GM21528 (cell line): ENCODE measurements around the gene ZBTB4.

Experiments
- ATAC-seq: cut with Tn5 transposase; IDR thresholded peaks from one replicate; pipeline ENCODE4 v1.9.1; 2021; ENCODE audit warnings: mild to moderate bottlenecking, moderate library complexity; ENCODE audit not compliant: unreplicated experiment, low FRiP score

The ZBTB4 gene

GRCh38 chr17:7443499-7444485 is 35.6 kb downstream of the ZBTB4 start:
- ATAC-seq, result no peak

GRCh38 chr17:7442142-7442541 is 37.3 kb downstream of the ZBTB4 start:
- no peak for ATAC-seq

GRCh38 chr17:7441266-7441665 is 38.2 kb downstream of the ZBTB4 start:
- ATAC-seq, result no peak

GRCh38 chr17:7440834-7441195 is 38.6 kb downstream of the ZBTB4 start:
- ATAC-seq, result no peak

DNA sequence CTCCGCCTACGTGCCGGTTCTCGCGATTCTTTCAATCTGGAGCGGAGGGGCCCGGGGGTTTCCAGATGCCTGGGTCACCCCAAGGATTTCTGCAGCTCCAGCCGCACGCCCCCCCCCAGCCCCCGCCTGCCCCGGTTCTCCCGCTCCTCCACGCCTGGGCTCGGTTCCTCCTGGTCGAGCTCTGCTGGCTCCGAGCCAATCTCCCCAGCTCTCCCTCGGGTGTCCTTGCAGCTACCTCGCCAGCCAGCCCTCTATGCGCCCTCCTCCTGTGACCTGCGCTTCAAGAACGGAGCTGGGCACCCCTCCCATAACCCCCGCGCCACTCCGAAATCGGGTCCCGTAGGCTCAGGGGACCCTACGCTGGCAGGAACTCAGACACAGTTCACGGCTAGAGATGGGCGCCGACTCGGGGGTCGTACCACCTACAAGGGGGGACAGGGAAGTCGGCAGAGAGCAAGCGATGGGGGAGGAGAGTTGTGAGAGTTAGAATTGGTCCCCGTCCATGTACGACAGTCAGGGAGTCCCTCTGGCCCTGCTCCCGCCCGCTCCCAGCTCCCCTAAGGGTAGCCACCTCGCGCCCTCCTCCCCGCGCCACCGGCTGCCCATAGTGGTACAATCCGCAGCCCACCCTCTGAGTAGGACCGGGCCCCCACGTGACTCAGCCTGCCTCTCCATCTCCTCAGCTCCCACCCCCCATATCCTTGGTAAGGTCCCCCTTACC is 39.2 kb downstream of the ZBTB4 start:
- ATAC-seq, result no peak

- no peak for ATAC-seq
Measured at GRCh38 chr17:7439462-7440112, 39.8 kb downstream of the ZBTB4 start, which contains the start of gene FGF11. FGF11 (plus strand) TSS chr17:7439512; CDS start chr17:7439621, 109 bp downstream.

DNA sequence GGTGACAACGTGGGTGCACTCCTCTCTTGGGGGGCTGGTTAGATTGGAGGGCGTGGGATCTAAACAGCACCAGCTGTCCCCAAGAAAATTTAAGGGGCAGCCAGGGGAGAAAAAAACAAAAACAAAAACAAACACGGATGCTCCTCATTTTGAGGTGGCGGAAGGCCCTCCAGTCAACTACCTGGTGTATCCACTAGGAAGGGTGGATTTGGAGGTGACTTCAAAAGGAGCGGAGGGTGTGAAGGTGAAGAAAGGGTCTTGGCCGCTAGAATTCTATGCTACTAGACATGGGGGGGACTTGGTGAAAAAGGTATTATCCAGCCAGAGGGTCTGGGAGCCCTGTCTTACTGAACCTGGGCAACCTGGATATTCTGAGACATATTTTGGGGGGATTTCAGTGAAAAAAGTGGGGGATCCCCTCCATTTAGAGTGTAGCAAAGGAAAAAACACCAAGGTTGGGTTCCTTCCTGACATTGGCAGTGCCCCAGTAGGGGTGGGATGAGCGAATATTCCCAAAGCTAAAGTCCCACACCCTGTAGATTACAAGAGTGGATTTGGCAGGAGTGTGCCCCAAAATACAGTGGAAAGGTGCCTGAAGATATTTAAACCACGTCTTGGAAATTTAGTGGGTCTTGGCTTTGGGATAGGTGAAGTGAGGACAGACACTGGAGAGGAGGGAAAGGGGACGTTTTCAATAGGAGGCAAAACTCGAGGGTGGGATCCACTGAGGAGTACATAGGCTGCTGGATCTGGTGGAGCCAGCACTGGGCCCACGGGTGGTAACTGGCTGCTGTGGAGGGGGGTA is 40.6 kb downstream of the ZBTB4 start:
- ATAC-seq, result no peak

- ATAC-seq, result no peak
Measured at GRCh38 chr17:7437950-7438614, 41.3 kb downstream of the ZBTB4 start.

- no peak for ATAC-seq
Measured at GRCh38 chr17:7437369-7437863, 42.0 kb downstream of the ZBTB4 start.

- ATAC-seq, result no peak
Measured at GRCh38 chr17:7436556-7437368, 42.7 kb downstream of the ZBTB4 start.

DNA sequence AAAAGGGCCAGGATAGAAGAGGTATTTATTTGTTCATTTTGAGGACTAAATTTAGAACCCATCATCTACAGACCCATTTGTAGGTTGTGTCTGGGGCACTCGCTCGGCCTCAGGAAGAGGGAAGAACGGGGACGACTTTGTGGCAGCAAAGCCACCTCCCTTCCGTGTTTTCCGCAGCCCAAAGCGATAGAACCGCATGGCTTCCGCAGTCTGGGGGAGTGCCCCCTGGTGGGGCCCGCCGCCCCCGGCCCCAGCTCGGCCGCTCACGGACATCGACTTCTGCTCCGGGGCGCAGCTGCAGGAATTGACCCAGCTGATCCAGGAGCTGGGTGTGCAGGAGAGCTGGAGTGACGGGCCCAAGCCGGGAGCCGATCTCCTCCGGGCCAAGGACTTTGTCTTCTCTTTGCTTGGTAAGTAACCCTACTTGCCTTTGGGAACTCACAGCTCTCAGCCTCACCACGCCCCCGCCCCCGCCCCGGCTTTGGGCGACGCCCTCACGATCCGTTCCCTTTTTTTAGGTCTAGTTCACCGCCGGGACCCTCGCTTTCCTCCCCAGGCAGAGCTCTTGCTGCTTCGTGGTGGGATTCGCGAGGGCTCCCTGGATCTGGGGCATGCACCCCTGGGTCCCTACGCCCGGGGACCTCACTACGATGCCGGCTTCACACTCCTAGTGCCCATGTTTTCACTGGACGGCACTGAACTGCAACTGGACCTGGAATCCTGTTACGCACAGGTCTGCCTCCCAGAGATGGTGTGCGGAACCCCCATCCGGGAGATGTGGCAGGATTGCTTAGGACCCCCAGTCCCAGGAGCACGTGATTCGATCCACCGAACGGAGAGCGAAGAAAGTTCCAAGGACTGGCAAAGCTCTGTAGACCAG is 43.5 kb downstream of the ZBTB4 start:
- ATAC-seq, result peak; percentile 13

- no peak for ATAC-seq
Measured at GRCh38 chr17:7432296-7432695, 47.1 kb downstream of the ZBTB4 start.

DNA sequence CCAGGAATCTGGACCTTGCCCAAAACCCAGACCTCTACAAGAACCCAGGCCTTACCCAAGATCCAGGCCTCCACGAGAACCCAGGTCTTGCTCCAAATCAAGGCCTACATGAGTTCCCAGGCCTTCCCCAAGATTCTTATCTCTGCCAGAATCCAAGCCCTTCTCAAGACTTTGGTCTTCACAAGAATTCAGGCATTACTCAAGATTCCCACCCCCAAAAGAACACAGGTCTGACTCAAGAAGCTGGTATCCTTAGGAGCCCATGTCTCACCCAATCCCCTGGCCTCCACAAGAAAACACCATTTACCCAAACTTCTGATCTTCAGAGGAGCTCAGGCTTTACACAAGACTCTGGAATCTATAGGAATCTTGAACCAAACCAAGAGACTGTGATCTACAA is 48.2 kb downstream of the ZBTB4 start:
- no peak for ATAC-seq

DNA sequence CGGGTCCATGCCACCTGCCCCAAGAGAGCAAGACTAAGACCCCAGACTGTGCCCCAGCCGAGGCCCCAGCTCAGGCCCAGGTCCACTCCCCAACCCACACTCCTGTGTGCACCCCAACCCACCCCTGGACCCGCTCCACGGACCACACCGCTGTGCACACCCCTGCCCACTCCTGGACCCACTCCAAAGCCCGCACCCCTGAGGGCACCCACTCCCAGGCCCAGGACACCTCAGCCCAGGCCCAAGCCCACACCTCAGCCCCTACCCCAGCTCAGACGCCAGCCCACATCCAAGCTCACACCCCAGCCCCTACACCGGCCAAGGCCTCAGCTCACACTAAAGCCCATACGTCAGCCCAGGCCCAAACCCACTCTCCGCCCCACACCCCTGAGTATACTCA is 49.7 kb downstream of the ZBTB4 start:
- no peak for ATAC-seq

DNA sequence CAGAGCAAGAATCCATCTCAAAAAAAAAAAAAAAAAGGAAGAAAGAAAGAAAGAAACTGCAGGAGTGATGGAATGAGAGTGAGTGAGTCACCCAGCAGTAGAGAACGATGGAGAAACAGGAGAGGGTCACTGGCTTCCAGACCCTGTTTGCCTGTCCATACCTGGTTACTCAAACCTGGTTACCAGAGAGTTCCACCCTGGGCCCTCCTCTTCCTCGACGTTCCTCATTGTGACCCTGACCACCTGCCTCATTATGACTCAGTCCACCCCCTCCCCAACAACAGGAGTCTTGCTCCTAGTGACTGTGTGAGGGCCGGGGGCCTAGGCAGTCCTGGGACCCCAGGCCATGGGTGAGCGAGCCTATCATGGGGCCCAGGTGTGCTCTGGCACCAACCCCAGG is 50.9 kb downstream of the ZBTB4 start, which contains the start of gene SPEM3:
TSS of gene SPEM3 (plus strand) at position 301 of the 400 bp plus-strand sequence. CDS start at position 347, 46 bp downstream.
- no peak for ATAC-seq

DNA sequence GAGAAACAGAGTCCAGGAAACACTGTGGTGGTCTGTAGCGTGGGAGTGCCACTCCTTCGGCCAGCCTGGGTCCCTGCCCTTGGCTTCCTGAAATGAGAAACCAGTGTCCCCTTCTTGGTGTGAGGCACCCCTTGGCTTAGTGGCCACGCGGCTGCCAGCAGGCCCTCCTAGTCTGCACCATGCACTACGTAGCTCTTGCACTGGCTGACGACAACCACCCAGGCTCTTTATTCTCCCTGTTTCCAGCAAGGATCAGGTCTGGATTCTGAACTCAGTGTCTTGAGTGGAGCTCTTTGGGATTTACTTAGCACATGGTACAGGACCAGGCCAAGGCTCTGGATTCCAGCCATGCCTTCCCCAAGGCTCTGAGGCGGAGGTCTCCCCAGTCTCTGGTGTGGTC is 51.9 kb downstream of the ZBTB4 start:
- ATAC-seq, result no peak

DNA sequence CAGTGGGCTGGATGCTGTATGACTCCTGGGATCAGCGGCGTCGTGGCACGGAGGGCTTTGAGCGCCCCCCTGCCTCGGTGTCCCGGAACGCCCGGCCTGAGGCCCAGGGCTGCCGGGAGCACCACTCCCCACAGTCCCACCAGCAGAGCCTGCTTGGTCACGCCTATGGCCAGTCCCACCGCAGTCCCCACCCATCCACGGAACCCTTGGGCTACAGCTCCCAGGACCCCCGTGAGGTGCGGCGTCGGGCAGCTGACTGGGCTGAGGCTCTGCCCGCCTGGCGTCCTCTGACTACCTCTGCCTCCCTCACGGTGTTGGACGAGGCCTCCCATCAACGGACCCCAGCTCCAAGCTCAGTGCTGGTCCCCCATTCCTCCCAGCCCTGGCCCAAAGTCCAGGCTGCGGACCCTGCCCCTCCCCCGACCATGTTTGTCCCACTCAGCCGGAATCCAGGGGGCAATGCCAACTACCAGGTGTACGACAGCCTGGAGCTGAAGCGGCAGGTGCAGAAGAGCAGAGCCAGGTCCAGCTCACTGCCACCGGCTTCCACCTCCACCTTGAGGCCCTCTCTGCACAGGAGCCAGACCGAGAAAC is 52.4 kb downstream of the ZBTB4 start:
- ATAC-seq, result no peak
